OCI-LY7 (cell line): ENCODE measurements around the gene APLP1. TPM values are rescaled to one million over a fixed set of nuclear protein-coding genes. Genes with fewer than 3 reads are reported as not detected.
A peak's percentile ranks its signal among the peaks of the same experiment; 100 is the strongest.

Source experiments
- BruUV-seq: library from RNA; stranded (reverse); fragments of 400-500 nt; replicated peaks from 2 replicates; lab custom pipeline; 2021; lab: Mats Ljungman, UMichigan
- CTCF ChIA-PET: fragments of 300-600 bp; sonication (Branson Sonifier 250); formaldehyde crosslinking; loops from one replicate; lab custom pipeline; 2022; ENCODE audit warnings: antibody characterized with exemption; ENCODE audit not compliant: unreplicated experiment; lab: Charles Lee
- POLR2A ChIA-PET: fragments of 300-600 bp; sonication (Branson Sonifier 250); formaldehyde crosslinking; loops from one replicate; lab custom pipeline; 2022; ENCODE audit warnings: antibody characterized with exemption; lab: Charles Lee
- DNase-seq: peaks from one replicate; pipeline ENCODE4 v3.0.0-alpha.2; 2015; ENCODE audit warnings: low spot score
- H2AFZ ChIP-seq: fragments of 200-600 bp; sonication (generic), shearing (Covaris generic); 2 replicates; pipeline ENCODE4 v1.6.1; 2014; ENCODE audit warnings: mild to moderate bottlenecking, antibody characterized with exemption, low read length, moderate library complexity
- H3K27ac ChIP-seq: fragments of 200-600 bp; sonication (generic); 2 replicates; pipeline ENCODE4 v1.5.1; 2014; ENCODE audit warnings: mixed run types, low read depth, mild to moderate bottlenecking, moderate library complexity, low read length, inconsistent platforms; ENCODE audit not compliant: poor library complexity, severe bottlenecking
- H3K36me3 ChIP-seq: fragments of 200-600 bp; sonication (generic); 2 replicates; pipeline ENCODE4 v1.6.1; 2014; ENCODE audit warnings: mild to moderate bottlenecking, antibody characterized with exemption, low read length, moderate library complexity, mixed read lengths; ENCODE audit not compliant: insufficient read depth
- H3K4me1 ChIP-seq: fragments of 200-600 bp; sonication (generic); 2 replicates; pipeline ENCODE4 v1.5.1; 2014; ENCODE audit warnings: mild to moderate bottlenecking, low read length; ENCODE audit not compliant: insufficient read depth, poor library complexity, severe bottlenecking
- H3K4me2 ChIP-seq: fragments of 200-600 bp; sonication (generic); 2 replicates; pipeline ENCODE4 v1.6.1; 2014; ENCODE audit warnings: mild to moderate bottlenecking, low read length
- H3K4me3 ChIP-seq: fragments of 200-600 bp; sonication (generic); 2 replicates; pipeline ENCODE4 v1.5.1; 2014; ENCODE audit warnings: mild to moderate bottlenecking, low read depth, low read length; ENCODE audit not compliant: poor library complexity, severe bottlenecking
- H3K79me2 ChIP-seq: fragments of 200-600 bp; sonication (generic); 2 replicates; pipeline ENCODE4 v1.6.1; 2016; ENCODE audit warnings: low read depth, mild to moderate bottlenecking, low read length, moderate library complexity, mixed read lengths; ENCODE audit not compliant: insufficient read depth
- H3K9me2 ChIP-seq: fragments of 200-600 bp; sonication (generic); 2 replicates; pipeline ENCODE4 v1.6.1; 2016; ENCODE audit warnings: mild to moderate bottlenecking, low read length, mixed read lengths; ENCODE audit not compliant: insufficient read depth
- H3K9me3 ChIP-seq: fragments of 200-600 bp; sonication (generic); 2 replicates; pipeline ENCODE4 v1.6.1; 2014; ENCODE audit warnings: mild to moderate bottlenecking, mixed run types, low read length, mixed read lengths
- H4K20me1 ChIP-seq: fragments of 200-600 bp; sonication (generic); 2 replicates; pipeline ENCODE4 v1.6.1; 2014; ENCODE audit warnings: mild to moderate bottlenecking, antibody characterized with exemption, low read length, moderate library complexity, mixed read lengths; ENCODE audit not compliant: insufficient read depth
- CTCF ChIP-seq: fragments of 200-600 bp; sonication (generic); conservative IDR thresholded peaks from 2 replicates; pipeline ENCODE4 v1.5.1; 2014; ENCODE audit warnings: mild to moderate bottlenecking, antibody characterized with exemption, low read length, moderate library complexity, mixed read lengths
- EZH2phosphoT487 ChIP-seq: fragments of 200-600 bp; sonication (generic); IDR thresholded peaks from 2 replicates; pipeline ENCODE4 v1.6.1; 2018; ENCODE audit warnings: low read depth, borderline replicate concordance, mild to moderate bottlenecking, mixed run types, antibody characterized with exemption, low read length, moderate library complexity, mixed read lengths
- intact Hi-C: fragments of 100-400 bp; cut with micrococcal nuclease; formaldehyde crosslinking; loops from one replicate; pipeline ENCODE4 v1.10.0; 2022; ENCODE audit not compliant: unreplicated experiment
- total RNA-seq, 2 experiments: library from RNA; depleted of rRNA in 1 of 2; stranded (reverse); fragments of >200 nt in 1 of 2; shearing (Covaris generic) in 1 of 2; gene quantifications; 2 replicates each; pipeline ENCODE4 v1.2.3, GENCODE V29; 2014 to 2022

Gene APLP1
- total RNA-seq, 2 experiments from 2014 or later, result 0.13 to 1.2 TPM

GRCh38 chr19:35897706-35898451 is 29.5 kb downstream of the APLP1 start:
- peak overlapping the region; percentile 77 for H3K4me3 ChIP-seq
- no peak overlapping the region for H2AFZ ChIP-seq
- peaks cover 62% of the 10 kb centered on the region for H3K36me3 ChIP-seq
- H3K9me3 ChIP-seq, result no peaks in the 10 kb centered on the region
- no TSS peak for BruUV-seq
- DNase-seq, result no peak
- H4K20me1 ChIP-seq, result no peaks in the 10 kb centered on the region
- TF ChIP-seq EZH2phosphoT487 (no peak), CTCF (no peak)
- CTCF ChIA-PET, result no interaction called here
- H3K9me2 ChIP-seq, result no peaks in the 10 kb centered on the region
- H3K27ac ChIP-seq, result peak overlapping the region; percentile 87
- peak overlapping the region; percentile 99 for H3K4me2 ChIP-seq
- POLR2A ChIA-PET, result interaction anchor here (1.2 kb wide), 1 partner anchor 15 kb away, joined by 3 read pairs; no protein-coding TSS in a partner anchor
- peaks cover 32% of the 10 kb centered on the region for H3K4me1 ChIP-seq
- intact Hi-C loops, result no loop called here
- H3K79me2 ChIP-seq, result peaks cover 29% of the 10 kb centered on the region

- peaks cover 30% of the 10 kb centered on the region for H3K79me2 ChIP-seq
- H3K9me2 ChIP-seq, result no peaks in the 10 kb centered on the region
- intact Hi-C loops, result no loop called here
- H2AFZ ChIP-seq, result no peak overlapping the region
- DNase-seq, result no peak
- TF ChIP-seq EZH2phosphoT487, result no peak
- TF ChIP-seq CTCF, result no peak
- BruUV-seq, result no TSS peak
- H3K27ac ChIP-seq, result peak overlapping the region; percentile 87
- ChIA-PET POLR2A (interaction anchor here (1.2 kb wide), 1 partner anchor 15 kb away, joined by 3 read pairs; no protein-coding TSS in a partner anchor), CTCF (no interaction called here)
- H3K4me2 ChIP-seq, result peak overlapping the region; percentile 99
- peaks cover 38% of the 10 kb centered on the region for H3K4me1 ChIP-seq
- no peaks in the 10 kb centered on the region for H4K20me1 ChIP-seq
- no peaks in the 10 kb centered on the region for H3K9me3 ChIP-seq
- peak overlapping the region; percentile 77 for H3K4me3 ChIP-seq
- peaks cover 57% of the 10 kb centered on the region for H3K36me3 ChIP-seq
Measured at GRCh38 chr19:35898499-35898809, 30.1 kb downstream of the APLP1 start.
